Aortic smooth muscle cell (primary cell): ENCODE results near the gene SLA2. TPM values are rescaled to one million over a fixed set of nuclear protein-coding genes. Genes with fewer than 3 reads are reported as not detected.

Experiments used
- total RNA-seq: library from RNA; depleted of rRNA; stranded (reverse); fragments of >200 nt; gene quantifications from 2 replicates; pipeline ENCODE4 v1.2.3, GENCODE V29; 2014

SLA2 gene, protein sequence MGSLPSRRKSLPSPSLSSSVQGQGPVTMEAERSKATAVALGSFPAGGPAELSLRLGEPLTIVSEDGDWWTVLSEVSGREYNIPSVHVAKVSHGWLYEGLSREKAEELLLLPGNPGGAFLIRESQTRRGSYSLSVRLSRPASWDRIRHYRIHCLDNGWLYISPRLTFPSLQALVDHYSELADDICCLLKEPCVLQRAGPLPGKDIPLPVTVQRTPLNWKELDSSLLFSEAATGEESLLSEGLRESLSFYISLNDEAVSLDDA
- not detected in 2 replicates for total RNA-seq

DNA sequence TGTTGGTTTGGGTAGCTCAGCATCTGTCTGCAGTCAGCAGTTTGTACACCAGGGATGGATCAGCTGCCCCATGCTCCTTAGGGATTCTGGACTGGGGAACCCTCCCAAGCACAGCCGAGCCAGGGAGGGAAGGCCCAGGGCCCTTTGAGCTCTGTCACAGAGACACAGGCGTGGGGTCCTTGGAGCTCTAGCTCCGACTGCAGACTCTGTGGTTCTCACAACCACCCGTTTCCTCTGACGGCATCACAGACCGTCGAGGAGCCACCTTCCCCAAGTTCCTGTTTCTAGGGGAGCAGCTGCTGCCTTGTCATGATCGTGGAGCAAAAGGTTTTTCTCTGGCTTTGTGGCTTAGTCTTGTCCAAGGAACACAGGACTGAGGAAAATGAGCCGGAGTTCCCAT lies at the start of gene SLA2:
TSS of gene SLA2 (minus strand) at position 199 of the 400 bp plus-strand sequence. CDS start 4,861 bp downstream, outside the sequence.

DNA sequence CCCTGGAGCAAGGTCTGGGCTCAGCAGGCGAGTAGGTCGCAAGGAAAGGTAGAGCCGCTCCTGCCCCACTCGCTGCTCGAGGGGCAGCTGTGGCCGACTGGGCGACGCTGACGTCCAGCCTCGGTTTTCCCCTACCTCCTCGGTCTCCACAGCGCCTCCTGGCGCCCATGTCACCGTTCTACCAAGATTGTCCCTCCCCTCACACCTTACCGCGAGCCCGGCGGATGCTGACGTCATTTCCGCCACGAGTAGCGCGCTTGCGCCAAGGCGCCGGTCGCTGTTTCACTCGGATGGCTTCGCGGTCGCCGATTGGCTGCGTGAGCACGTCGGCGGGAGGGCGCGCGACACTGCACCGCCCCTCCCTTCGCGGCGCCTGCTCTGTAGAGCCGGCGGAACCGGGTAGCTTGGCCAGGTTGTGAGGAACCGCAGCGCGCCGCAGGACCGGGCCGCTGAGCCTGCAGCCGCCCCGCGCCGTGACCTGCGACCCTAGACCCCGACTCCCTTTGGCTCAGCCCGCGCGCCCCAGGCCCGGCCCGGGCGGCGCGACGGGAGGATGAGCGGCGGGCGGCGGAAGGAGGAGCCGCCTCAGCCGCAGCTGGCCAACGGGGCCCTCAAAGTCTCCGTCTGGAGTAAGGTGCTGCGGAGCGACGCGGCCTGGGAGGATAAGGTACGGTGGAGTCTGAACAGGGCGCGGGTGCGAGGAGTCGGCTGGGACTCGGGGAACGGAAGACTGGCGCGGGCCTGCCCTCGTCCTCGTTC lies 40.4 kb downstream of the SLA2 start, which contains the start of gene RAB5IF:
TSS of gene RAB5IF (plus strand) at position 381 of the 759 bp plus-strand sequence. CDS start at position 554, 173 bp downstream.

DNA sequence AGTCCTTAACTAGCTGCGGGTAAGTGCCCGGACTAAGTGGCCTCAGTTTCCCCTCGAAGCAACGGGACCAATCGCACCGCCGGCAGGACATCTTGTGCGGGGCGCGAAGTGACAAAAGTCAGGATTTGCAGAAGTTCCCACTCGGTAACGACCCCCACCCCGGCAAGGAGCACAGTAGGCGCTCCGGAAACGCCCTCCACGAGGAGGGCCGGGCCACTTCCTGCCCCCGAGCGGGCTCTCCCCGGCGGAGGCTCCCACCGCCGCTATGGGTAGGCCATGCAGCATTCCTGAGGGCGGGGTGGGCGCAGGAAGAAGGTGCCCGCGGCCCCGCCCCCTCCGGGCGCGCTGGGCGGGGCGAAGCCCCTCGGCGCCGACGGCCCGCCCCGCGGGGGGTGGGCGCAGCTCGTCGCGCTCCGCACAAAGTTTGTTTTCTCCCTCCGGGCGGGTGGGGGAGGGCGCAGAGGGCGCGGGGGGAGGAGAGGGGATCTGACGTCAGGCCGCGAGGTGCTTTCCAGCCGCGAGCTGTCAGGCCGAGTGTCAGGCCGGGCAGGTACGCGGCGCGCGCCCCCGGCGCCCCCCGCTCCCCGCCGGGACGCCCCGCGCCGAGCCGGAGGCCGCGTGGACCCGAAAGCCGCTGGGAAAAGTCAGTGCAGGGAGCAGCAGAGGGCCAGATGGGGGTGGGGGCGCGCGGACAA lies 72.7 kb downstream of the SLA2 start, which contains the start of gene TGIF2:
TSS of gene TGIF2 (plus strand) at position 495 of the 695 bp plus-strand sequence. CDS start 5,178 bp downstream, outside the sequence.

Other genes with a start within 250 kb of the SLA2 start
- gene MYL9, start 104.7 kb downstream of the SLA2 start, total RNA-seq: 11.6 and 21.9 TPM in 2 replicates
- 3.8 and 5.5 TPM in 2 replicates for gene TGIF2, start 72.6 kb downstream of the SLA2 start, total RNA-seq
- gene RAB5IF, start 40.4 kb downstream of the SLA2 start, total RNA-seq: 45.8 and 55.0 TPM in 2 replicates
- gene NDRG3, start 99.9 kb upstream of the SLA2 start, total RNA-seq: 21.1 and 36.2 TPM in 2 replicates
- gene DSN1, start 127.6 kb upstream of the SLA2 start, total RNA-seq: 12.9 and 18.5 TPM in 2 replicates
- gene TLDC2, start 229.9 kb upstream of the SLA2 start, total RNA-seq: 0.13 and 0.19 TPM in 2 replicates